ENCODE results near the gene XPO5. TPM values are rescaled to one million over a fixed set of nuclear protein-coding genes. Genes with fewer than 3 reads are reported as not detected.

The XPO5 gene
- total RNA-seq, 2 donors from 2014 or later: 70.8 to 74.3 TPM

GRCh38 chr6:43509142-43509983, 66.5 kb downstream of the XPO5 start:
- Histone ChIP-seq H3K9me3 (ENCODE audit: control insufficient read depth, low read length) (no peaks in the 10 kb centered on the region), H3K9ac (ENCODE audit: extremely low read depth, low read length, poor library complexity, severe bottlenecking) (no peak overlapping the region), H3K27ac (ENCODE audit: low read depth, low read length) (no peak overlapping the region), H3K4me1 (ENCODE audit: control insufficient read depth, insufficient read depth, low read length) (no peaks in the 10 kb centered on the region), H3K27me3 (ENCODE audit: control insufficient read depth, insufficient read depth, low read length, poor library complexity, severe bottlenecking) (peaks cover 23% of the 10 kb centered on the region), H3K4me3 (ENCODE audit: low read length) (peak overlapping the region; percentile 58), H3K36me3 (ENCODE audit: control insufficient read depth, insufficient read depth, low read length) (peaks cover 35% of the 10 kb centered on the region)
- 10 to 13% methylated on average over 28 to 69 of the region's 69 CpGs for WGBS, 2 experiments (ENCODE audit: insufficient coverage in 1 of 2, insufficient read length in 1 of 2)
- Mint-ChIP-seq H3K27me3 (ENCODE audit: insufficient read depth) (peaks cover 31% of the 10 kb centered on the region), H3K36me3 (ENCODE audit: low read depth) (peaks cover 26% of the 10 kb centered on the region), H3K27ac (no peak overlapping the region), H3K4me1 (peaks cover 2% of the 10 kb centered on the region), H3K9me3 (no peaks in the 10 kb centered on the region), H3K4me3 (peak overlapping the region; percentile 61)
- TF ChIP-seq, protein P1, sequence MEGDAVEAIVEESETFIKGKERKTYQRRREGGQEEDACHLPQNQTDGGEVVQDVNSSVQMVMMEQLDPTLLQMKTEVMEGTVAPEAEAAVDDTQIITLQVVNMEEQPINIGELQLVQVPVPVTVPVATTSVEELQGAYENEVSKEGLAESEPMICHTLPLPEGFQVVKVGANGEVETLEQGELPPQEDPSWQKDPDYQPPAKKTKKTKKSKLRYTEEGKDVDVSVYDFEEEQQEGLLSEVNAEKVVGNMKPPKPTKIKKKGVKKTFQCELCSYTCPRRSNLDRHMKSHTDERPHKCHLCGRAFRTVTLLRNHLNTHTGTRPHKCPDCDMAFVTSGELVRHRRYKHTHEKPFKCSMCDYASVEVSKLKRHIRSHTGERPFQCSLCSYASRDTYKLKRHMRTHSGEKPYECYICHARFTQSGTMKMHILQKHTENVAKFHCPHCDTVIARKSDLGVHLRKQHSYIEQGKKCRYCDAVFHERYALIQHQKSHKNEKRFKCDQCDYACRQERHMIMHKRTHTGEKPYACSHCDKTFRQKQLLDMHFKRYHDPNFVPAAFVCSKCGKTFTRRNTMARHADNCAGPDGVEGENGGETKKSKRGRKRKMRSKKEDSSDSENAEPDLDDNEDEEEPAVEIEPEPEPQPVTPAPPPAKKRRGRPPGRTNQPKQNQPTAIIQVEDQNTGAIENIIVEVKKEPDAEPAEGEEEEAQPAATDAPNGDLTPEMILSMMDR (conservative IDR thresholded peaks at IDR 0.05): no peak
- peak; percentile 71 for DNase-seq

- H3K27me3 ChIP-seq (ENCODE audit: control insufficient read depth, insufficient read depth, low read length, poor library complexity, severe bottlenecking): peaks cover 23% of the 10 kb centered on the region
- no peaks in the 10 kb centered on the region for H3K9me3 Mint-ChIP-seq
Measured at GRCh38 chr6:43508481-43509141, 67.2 kb downstream of the XPO5 start.

GRCh38 chr6:43506667-43507471, 69.0 kb downstream of the XPO5 start:
- H3K9me3 Mint-ChIP-seq: no peaks in the 10 kb centered on the region
- Histone ChIP-seq H3K36me3 (ENCODE audit: control insufficient read depth, insufficient read depth, low read length) (peaks cover 28% of the 10 kb centered on the region), H3K9me3 (ENCODE audit: control insufficient read depth, low read length) (no peaks in the 10 kb centered on the region), H3K27me3 (ENCODE audit: control insufficient read depth, insufficient read depth, low read length, poor library complexity, severe bottlenecking) (peaks cover 23% of the 10 kb centered on the region), H3K27ac (ENCODE audit: low read depth, low read length) (no peak overlapping the region), H3K9ac (ENCODE audit: extremely low read depth, low read length, poor library complexity, severe bottlenecking) (no peak overlapping the region), H3K4me1 (ENCODE audit: control insufficient read depth, insufficient read depth, low read length) (no peaks in the 10 kb centered on the region), H3K4me3 (ENCODE audit: low read length) (no peak overlapping the region)
- TF ChIP-seq, protein P1 (conservative IDR thresholded peaks at IDR 0.05): peak; percentile 95
- H3K27ac Mint-ChIP-seq: no peak overlapping the region
- peaks cover 2% of the 10 kb centered on the region for H3K4me1 Mint-ChIP-seq
- 29 to 43% methylated on average over 11 to 14 of the region's 14 CpGs for WGBS, 2 experiments (ENCODE audit: insufficient coverage in 1 of 2, insufficient read length in 1 of 2)
- peaks cover 31% of the 10 kb centered on the region for H3K27me3 Mint-ChIP-seq (ENCODE audit: insufficient read depth)
- peak; percentile 94 for DNase-seq
- H3K4me3 Mint-ChIP-seq: no peak overlapping the region
- peaks cover 29% of the 10 kb centered on the region for H3K36me3 Mint-ChIP-seq (ENCODE audit: low read depth)

More at GRCh38 chr6:43508481-43509141, 67.2 kb downstream of the XPO5 start:
- H3K27me3 Mint-ChIP-seq (ENCODE audit: insufficient read depth): peaks cover 31% of the 10 kb centered on the region
- TF ChIP-seq, protein P1 (conservative IDR thresholded peaks at IDR 0.05): peak; percentile 13
- H3K4me3 Mint-ChIP-seq: peak overlapping the region; percentile 61
- H3K4me1 ChIP-seq (ENCODE audit: control insufficient read depth, insufficient read depth, low read length): no peaks in the 10 kb centered on the region
- peaks cover 2% of the 10 kb centered on the region for H3K4me1 Mint-ChIP-seq
- H3K9me3 ChIP-seq (ENCODE audit: control insufficient read depth, low read length): no peaks in the 10 kb centered on the region
- no peak for DNase-seq
- H3K27ac Mint-ChIP-seq: no peak overlapping the region
- no peak overlapping the region for H3K4me3 ChIP-seq (ENCODE audit: low read length)
- H3K27ac ChIP-seq (ENCODE audit: low read depth, low read length): no peak overlapping the region
- 74 to 77% methylated on average over 6 to 8 of the region's 8 CpGs for WGBS, 2 experiments (ENCODE audit: insufficient coverage in 1 of 2, insufficient read length in 1 of 2)
- H3K36me3 Mint-ChIP-seq (ENCODE audit: low read depth): peaks cover 27% of the 10 kb centered on the region
- H3K36me3 ChIP-seq (ENCODE audit: control insufficient read depth, insufficient read depth, low read length): peaks cover 33% of the 10 kb centered on the region
- no peak overlapping the region for H3K9ac ChIP-seq (ENCODE audit: extremely low read depth, low read length, poor library complexity, severe bottlenecking)
